T-helper 2 cell treated with Interferon-gamma antibody and Interleukin-4, amounts not matched to agents 5 μg/mL and 100 μg/mL, for 36 hours (primary cell): ENCODE results near the gene SMIM35.

Experiments
- DNase-seq: peaks from one replicate; pipeline ENCODE4 v3.0.0; 2021; ENCODE audit warnings: low spot score
- H3K27ac Mint-ChIP-seq: one replicate; pipeline ENCODE4 v1.8.0; 2021; ENCODE audit warnings: mild to moderate bottlenecking, mixed read lengths
- H3K27me3 Mint-ChIP-seq: one replicate; pipeline ENCODE4 v1.8.0; 2021; ENCODE audit warnings: low read depth, mixed read lengths
- H3K36me3 Mint-ChIP-seq: one replicate; pipeline ENCODE4 v1.8.0; 2021; ENCODE audit warnings: low read depth, mixed read lengths
- H3K4me1 Mint-ChIP-seq: one replicate; pipeline ENCODE4 v1.8.0; 2021; ENCODE audit warnings: low read depth, mixed read lengths
- H3K4me3 Mint-ChIP-seq: one replicate; pipeline ENCODE4 v1.8.0; 2022; ENCODE audit warnings: mild to moderate bottlenecking, moderate library complexity, mixed read lengths
- H3K9me3 Mint-ChIP-seq: one replicate; pipeline ENCODE4 v1.8.0; 2021; ENCODE audit warnings: mixed read lengths

The SMIM35 gene

GRCh38 chr11:117969160-117969991 is 117.4 kb downstream of the SMIM35 start:
- peak overlapping the region; percentile 43 for H3K27ac Mint-ChIP-seq

GRCh38 chr11:117966908-117967307 is 119.9 kb downstream of the SMIM35 start:
- no peak for DNase-seq
- Mint-ChIP-seq H3K9me3 (no peaks in the 10 kb centered on the region), H3K4me1 (peaks cover 38% of the 10 kb centered on the region), H3K27me3 (no peaks in the 10 kb centered on the region), H3K4me3 (no peak overlapping the region), H3K27ac (no peak overlapping the region), H3K36me3 (peaks cover 12% of the 10 kb centered on the region)

More at GRCh38 chr11:117969160-117969991, 117.4 kb downstream of the SMIM35 start:
- Mint-ChIP-seq H3K27me3 (no peaks in the 10 kb centered on the region), H3K36me3 (peaks cover 17% of the 10 kb centered on the region), H3K9me3 (no peaks in the 10 kb centered on the region), H3K4me3 (peak overlapping the region; percentile 61), H3K4me1 (peaks cover 57% of the 10 kb centered on the region)
- no peak for DNase-seq

- Mint-ChIP-seq H3K4me1 (peaks cover 34% of the 10 kb centered on the region), H3K27ac (no peak overlapping the region), H3K9me3 (peaks cover 22% of the 10 kb centered on the region), H3K4me3 (no peak overlapping the region), H3K36me3 (peaks cover 29% of the 10 kb centered on the region), H3K27me3 (no peaks in the 10 kb centered on the region)
- DNase-seq: no peak
Measured at GRCh38 chr11:117962826-117963225, 123.9 kb downstream of the SMIM35 start.

GRCh38 chr11:117961896-117962295 is 124.9 kb downstream of the SMIM35 start:
- Mint-ChIP-seq H3K27ac (no peak overlapping the region), H3K9me3 (peaks cover 31% of the 10 kb centered on the region), H3K4me3 (no peak overlapping the region), H3K36me3 (peaks cover 38% of the 10 kb centered on the region), H3K27me3 (no peaks in the 10 kb centered on the region), H3K4me1 (peaks cover 38% of the 10 kb centered on the region)
- DNase-seq: no peak

GRCh38 chr11:117960406-117960805 is 126.4 kb downstream of the SMIM35 start:
- Mint-ChIP-seq H3K9me3 (peaks cover 41% of the 10 kb centered on the region), H3K27me3 (no peaks in the 10 kb centered on the region), H3K36me3 (peaks cover 50% of the 10 kb centered on the region), H3K4me3 (peak overlapping the region; percentile 2), H3K4me1 (peaks cover 46% of the 10 kb centered on the region), H3K27ac (peak overlapping the region; percentile 42)
- no peak for DNase-seq

GRCh38 chr11:117959438-117960149 is 127.2 kb downstream of the SMIM35 start:
- Mint-ChIP-seq H3K4me3 (peak overlapping the region; percentile 69), H3K4me1 (peaks cover 49% of the 10 kb centered on the region), H3K27ac (peak overlapping the region; percentile 90), H3K27me3 (no peaks in the 10 kb centered on the region), H3K36me3 (peaks cover 50% of the 10 kb centered on the region), H3K9me3 (peaks cover 41% of the 10 kb centered on the region)
- DNase-seq: no peak

GRCh38 chr11:117958949-117959348 is 127.8 kb downstream of the SMIM35 start:
- peaks cover 53% of the 10 kb centered on the region for H3K4me1 Mint-ChIP-seq
- peak overlapping the region; percentile 17 for H3K4me3 Mint-ChIP-seq
- H3K27me3 Mint-ChIP-seq: no peaks in the 10 kb centered on the region
- H3K27ac Mint-ChIP-seq: no peak overlapping the region
- DNase-seq: no peak
- H3K9me3 Mint-ChIP-seq: peaks cover 41% of the 10 kb centered on the region
- peaks cover 54% of the 10 kb centered on the region for H3K36me3 Mint-ChIP-seq
